Activated CD4-positive, alpha-beta T cell treated with anti-CD3 and anti-CD28 coated beads, Interleukin-2, amount 50 U/mL, for 24 hours (primary cell): ENCODE data around the gene SESN1.

ENCODE experiments used
- DNase-seq, 2 donors: peaks; one replicate each; pipeline ENCODE4 v3.0.0-alpha.2; 2020; ENCODE audit warnings: low read depth in 1 of 2, low spot score in 1 of 2

Gene SESN1

GRCh38 chr6:109033655-109034054 lies 61.0 kb downstream of the SESN1 start:
- no peak for DNase-seq

DNA sequence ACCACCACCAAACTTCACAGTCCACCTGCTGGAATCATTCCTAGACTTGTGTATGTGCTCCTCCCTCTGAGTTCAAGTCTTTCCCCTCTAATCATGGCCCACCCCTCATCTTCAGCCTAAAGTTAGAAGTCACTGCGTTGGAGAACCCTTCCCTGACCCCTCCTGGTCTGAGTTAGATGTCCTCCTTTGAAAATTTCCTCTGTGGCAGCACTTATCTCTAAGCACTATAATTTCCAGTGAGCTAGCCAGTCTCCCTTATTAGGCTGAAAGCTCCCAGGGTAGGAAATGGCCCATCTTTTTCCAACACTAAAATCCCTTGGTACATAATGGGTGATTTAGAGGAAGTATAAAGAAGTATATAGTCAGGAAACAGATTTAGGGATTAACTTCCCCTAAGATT lies 63.2 kb downstream of the SESN1 start:
- DNase-seq: no peak

DNA sequence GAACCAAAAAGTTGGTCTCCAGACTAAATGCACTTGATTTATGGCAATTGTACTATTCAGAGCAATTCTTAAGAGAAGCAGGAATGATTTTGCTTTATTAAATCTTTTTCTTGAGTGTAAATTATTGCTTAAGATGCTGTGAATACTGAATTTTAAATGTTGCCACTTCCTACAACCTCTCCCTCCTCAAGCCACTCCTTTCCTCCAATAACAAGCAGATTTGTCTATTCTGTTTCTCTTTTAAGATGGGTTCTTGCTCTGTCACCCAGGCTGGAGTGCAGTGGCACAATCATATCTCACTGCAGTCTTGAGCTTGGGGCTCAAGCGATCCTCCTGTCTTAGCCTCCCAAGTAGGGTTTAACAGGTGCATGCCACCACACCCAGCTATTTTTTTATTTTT lies 65.3 kb downstream of the SESN1 start:
- no peak for DNase-seq

GRCh38 chr6:109028439-109028838 lies 66.2 kb downstream of the SESN1 start:
- DNase-seq: no peak

DNA sequence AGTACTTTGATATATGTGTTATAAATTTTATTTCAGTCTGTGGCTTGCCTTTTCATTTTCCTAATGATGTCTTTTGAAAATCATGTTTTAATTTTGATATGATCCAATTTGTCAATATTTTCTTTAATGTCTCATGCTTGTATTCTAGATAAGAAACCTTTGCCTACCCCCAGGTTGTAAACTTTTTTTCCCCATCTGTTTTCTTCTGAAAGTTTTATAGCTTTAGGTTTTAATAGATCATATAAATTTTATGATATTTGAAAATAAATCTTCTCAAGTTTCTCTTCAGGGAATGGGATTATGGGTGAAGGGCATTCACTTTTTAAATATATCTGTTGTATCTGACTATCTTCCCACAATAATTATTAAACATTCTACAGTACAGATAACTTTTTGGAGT lies 66.7 kb downstream of the SESN1 start:
- DNase-seq: no peak

DNA sequence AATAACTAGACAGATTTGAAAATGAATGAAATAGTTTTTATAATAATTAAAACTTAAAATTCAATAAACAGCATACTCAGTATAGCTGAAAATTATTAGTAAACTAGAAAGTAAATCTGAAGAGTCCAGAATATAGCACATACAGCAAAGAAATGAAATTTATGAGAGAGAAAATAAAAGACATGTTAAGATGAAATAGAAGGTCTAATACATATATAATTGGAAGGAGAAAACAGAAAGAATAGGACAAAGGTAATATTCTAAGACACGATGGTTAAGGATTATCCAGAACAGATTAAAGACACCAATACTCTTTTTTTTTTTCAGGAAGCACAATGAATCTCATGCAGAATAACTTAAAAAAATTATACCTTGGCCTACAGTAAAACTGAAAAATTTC lies 69.0 kb downstream of the SESN1 start:
- no peak for DNase-seq

DNA sequence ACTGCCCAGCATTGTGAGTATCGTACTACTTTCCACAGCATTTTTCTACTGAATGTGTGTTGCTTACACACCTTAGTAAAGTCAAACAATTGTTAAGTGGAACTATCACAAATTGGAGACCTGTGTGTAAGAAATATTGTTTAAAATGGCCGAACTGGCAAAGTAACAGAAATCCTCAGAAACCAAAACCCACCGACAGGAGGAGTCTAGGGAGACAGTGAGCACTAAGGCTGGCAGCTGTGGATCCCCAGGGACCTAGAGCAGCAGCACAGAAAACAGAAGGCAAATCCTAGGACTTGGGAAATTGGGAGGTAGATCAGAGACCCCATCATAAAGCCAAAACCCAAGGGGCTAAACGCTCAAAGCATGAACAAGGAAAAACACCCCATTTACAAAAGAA lies 69.9 kb downstream of the SESN1 start:
- no peak for DNase-seq

DNA sequence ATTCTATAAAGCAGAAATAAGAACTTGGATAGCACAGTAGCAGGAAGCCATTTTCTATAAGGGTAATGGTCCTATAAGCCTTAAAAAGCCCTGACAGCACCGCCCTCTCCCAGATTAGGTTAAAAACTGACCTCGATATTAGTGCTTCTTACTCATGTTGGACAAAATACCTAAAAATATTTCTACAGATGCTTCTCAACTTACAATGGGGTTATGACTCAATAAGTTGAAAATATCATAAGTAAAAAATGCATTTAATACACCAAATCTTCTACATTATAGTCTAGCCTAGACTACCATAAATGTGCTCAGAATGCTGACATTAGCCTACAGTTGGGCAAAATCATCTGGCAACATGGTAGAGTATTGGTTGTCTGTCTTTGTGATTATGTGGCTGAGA lies 70.3 kb downstream of the SESN1 start:
- DNase-seq: no peak

GRCh38 chr6:109023356-109023925 lies 71.2 kb downstream of the SESN1 start:
- no peak for DNase-seq

DNA sequence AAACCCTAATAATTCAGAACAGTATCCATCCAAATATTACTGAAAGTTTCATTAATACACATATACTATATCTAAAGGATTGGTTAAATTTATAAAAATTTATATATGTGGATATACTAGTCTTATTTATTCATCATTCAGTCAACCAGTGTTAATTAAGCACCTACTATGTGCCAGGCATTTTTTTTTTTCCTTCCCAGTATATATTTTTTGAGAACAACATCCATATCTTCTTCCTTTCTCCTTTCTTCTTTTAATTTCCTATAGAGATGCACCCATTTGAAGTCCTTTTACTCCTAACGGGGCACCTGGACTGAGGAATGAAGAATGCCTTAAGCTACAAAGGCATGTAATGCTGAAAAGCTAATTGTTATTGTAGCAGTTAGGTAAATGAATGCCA lies 72.8 kb downstream of the SESN1 start:
- DNase-seq: no peak

DNA sequence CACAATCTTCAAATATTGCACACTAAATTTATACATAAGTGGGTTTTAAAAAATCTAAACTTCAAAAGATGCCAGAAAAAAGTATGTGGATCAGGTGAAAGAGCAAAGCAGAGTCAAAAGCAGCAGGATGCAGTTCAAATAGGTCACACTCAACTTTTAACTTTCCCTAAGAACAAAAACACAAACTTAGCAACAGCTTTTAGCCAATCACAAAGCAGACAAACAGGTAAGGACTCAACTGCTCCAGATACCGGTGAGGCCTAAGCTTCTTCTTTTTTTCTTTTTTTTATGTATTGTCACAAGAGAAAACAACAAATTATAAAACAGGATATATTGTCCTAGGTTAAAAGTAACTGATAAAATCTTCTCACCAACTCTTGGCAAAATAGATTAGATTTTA lies 74.7 kb downstream of the SESN1 start:
- no peak for DNase-seq

- no peak for DNase-seq
Observed at GRCh38 chr6:109015176-109015575, 79.5 kb downstream of the SESN1 start.

GRCh38 chr6:109014606-109015005 lies 80.0 kb downstream of the SESN1 start:
- DNase-seq: no peak

DNA sequence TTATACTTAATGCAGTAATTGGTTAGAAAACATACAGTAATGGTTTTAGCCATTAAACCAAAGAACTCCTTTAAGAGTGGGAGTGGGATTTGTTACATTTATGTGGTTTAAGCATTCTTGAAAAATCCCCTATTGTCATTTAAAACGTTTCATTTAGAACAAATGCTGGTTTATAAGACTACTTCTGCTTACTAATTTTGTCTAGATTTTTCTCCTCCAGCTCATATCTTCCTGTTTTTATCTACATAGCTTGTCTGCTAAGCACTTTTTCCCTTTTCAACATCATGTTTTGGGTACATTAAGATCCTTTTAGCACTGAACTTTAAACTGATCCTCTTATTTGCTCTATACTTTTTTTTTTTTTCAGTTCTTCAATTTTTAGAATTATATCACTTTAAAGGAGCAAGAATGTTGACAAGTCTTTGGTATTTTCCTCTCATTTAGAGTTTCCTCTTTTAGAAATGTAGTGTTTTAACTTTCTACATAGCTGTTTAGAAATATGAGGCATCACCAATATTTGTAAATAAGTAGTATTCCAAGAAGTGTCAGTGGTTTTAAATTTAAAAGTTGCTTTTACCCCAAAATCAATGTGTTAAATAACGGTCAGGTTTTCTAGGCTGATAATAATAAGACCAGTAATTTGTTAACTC lies 80.9 kb downstream of the SESN1 start:
- no peak for DNase-seq

GRCh38 chr6:109010705-109011102 lies 83.9 kb downstream of the SESN1 start:
- DNase-seq: no peak

GRCh38 chr6:109009962-109010704 lies 84.5 kb downstream of the SESN1 start:
- no peak for DNase-seq

- DNase-seq: peak; percentile 73 to 82
Observed at GRCh38 chr6:109009236-109009961, 85.2 kb downstream of the SESN1 start.

DNA sequence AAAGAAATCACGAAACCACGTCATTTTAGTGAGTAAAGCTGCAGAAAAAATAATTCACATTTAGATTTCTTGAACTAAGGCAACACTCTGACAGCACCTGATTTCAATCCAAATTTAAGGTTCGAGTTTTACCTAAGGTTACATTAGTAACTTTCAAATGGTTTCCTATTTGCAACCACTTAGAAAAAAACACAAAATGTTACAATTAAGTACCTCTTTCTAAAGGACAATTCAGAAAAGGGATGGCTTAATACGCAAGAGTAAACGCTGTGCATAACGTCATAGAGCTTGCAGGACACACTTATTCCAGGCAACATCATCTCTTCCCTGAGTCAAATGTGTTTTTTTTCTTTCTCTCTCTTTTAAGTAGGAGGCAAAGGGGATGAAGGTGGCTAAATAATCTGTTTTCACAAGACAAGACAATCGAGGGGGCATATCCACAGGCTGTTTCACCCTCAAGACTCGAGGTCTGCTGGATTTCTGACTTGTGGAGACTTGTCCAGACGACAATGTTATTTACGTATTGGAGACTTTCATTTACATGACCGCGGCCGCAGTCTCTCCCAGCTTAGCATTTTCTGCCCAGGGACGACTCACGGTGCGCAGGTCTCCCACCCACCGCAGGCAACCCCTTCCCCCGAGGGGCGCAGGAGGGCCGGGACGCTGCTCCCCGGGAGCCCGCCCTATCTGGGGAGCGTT lies 86.0 kb downstream of the SESN1 start:
- no peak for DNase-seq

DNA sequence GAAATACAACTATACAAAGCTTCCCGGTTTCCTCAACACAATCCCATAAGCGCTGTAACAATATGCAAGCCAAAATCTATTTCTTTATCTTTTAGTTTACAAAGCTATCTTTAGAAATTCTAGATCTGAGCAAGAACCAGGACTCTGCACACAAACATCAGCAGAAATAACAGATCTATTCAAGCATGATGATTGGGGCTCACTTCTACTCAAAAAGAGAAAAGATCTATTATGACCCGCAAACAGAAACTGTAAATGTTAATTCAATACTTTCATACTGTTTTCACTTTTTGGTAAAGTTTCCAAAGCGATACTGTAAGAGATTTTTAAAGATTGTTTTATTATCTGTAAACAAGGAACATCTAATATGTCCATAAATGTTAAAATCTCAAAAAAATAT lies 86.6 kb downstream of the SESN1 start:
- DNase-seq: no peak

DNA sequence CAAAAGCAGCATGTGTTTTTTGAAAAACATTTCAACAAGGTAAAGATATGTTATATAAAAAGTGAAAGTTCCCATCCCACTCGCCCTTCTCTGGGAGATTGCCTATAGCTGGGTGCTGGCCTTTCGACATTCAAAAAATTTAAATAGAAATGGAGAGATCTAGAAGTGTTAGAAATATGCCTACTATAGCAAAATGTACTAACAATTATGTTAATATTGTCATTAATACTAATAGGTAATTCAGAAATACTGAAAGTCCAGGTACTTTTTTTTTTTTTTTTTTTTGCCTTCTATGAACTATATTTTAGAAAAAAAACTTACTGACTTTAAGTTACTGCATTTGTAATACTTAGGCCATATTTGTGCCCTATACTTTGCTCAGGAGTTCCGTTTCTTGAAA lies 87.1 kb downstream of the SESN1 start:
- DNase-seq: no peak

DNA sequence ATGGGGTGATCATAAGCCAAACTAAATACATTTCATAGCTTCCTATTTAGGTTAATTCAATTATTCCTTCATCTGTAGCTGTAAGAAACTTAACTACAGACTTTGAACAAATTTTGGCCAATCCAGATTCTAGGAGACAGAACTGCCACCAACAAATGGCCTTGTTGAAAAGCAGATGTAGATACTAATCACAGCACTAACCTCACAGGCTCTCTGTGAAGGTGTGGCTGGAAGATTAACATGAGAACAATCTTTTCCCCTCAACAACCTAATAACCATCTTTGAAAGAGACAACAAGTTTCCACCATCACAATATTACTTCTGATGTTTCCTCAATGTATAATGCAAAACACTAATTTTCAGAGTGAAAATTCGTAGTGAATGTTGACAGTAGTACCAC lies 87.8 kb downstream of the SESN1 start:
- no peak for DNase-seq
